ENCODE data around the gene AIG1. TPM values are rescaled to one million over a fixed set of nuclear protein-coding genes. Genes with fewer than 3 reads are reported as not detected.
"Not testable (repeated sequence)": the region's sequence is repeated elsewhere in the genome, so short reads cannot be mapped to it uniquely, and the experiment has no call there.

AIG1 gene
- total RNA-seq, 4 donors from 2014 or later = 18.1 to 47.3 (median 22.9) TPM

DNA sequence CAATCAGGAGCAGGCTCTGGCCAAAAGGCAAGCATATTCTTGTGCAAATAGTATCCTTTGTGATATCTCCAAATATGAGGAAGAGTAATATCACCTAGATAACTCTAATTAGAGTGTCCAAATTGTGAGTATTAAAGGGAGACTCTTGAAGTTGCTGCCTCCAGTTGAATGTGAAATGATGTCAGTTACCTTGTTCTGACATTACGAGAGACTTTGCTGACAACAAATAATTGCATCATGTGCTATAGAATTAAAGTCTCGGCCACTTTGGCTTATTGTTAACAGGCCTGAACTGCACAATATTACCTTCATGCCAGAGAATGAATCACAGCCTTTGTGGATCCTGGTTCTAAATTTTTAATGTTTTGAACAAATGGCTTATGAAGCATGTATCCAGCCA is 106.5 kb downstream of the AIG1 start:
- TF ChIP-seq, protein P1, sequence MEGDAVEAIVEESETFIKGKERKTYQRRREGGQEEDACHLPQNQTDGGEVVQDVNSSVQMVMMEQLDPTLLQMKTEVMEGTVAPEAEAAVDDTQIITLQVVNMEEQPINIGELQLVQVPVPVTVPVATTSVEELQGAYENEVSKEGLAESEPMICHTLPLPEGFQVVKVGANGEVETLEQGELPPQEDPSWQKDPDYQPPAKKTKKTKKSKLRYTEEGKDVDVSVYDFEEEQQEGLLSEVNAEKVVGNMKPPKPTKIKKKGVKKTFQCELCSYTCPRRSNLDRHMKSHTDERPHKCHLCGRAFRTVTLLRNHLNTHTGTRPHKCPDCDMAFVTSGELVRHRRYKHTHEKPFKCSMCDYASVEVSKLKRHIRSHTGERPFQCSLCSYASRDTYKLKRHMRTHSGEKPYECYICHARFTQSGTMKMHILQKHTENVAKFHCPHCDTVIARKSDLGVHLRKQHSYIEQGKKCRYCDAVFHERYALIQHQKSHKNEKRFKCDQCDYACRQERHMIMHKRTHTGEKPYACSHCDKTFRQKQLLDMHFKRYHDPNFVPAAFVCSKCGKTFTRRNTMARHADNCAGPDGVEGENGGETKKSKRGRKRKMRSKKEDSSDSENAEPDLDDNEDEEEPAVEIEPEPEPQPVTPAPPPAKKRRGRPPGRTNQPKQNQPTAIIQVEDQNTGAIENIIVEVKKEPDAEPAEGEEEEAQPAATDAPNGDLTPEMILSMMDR (IDR thresholded peaks at IDR 0.05) = no peak
- ATAC-seq (ENCODE audit: low FRiP score) = no peak
- DNase-seq (ENCODE audit: low spot score) = no peak

DNA sequence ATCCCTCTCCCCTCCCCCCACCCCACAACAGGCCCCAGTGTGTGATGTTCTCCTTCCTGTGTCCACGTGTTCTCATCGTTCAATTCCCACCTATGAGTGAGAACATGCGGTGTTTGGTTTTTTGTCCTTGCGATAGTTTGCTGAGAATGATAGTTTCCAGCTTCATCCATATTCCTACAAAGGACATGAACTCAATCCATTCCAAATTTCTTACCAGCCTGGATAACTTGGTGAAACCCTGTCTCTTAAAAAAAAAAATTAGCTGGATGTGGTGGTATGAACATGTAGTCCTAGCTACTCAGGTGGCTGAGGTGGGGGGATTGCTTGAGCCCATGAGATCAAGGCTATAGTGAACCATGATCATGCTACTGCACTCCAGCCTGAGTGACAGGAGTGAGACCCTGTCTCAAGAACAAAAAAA is 107.7 kb downstream of the AIG1 start:
- ATAC-seq (ENCODE audit: low FRiP score); DNase-seq (ENCODE audit: low spot score): not testable (repeated sequence)

DNA sequence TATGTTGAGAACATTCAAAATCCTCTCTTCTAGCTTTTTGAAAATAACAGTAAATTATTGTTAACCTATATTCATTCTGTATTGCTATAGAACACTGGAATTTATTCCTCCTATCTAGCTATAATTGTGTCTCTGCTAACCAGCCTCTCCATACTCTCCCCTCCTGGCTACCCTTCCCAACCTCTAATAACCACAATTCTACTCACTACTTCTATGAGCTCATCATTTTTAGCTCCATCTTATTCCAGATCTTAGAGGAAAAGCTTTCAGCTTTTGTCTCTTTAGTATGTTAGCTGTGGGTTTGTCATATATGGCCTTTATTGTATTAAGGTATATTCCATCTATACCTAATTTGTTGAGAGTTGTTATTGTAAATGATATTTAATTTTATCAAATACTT is 108.8 kb downstream of the AIG1 start:
- no peak for ATAC-seq (ENCODE audit: low FRiP score)
- DNase-seq (ENCODE audit: low spot score) = no peak
- TF ChIP-seq, protein P1 (IDR thresholded peaks at IDR 0.05) = no peak

DNA sequence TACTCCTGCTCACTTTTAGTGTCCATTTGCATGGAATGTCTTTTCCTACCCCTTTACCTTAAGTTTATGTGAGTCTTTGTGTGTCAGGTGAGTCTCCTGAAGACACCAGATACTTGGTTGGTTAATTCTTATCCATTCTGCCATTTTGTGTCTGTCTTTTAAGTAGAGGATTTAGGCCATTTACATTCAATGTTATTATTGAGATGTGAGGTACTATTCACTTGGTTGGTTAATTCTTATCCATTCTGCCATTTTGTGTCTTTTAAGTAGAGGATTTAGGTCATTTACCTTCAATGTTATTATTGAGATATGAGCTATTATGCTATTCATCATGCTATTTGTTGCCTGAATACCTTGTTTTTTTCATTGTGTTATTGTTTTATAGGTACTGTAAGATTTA is 113.8 kb downstream of the AIG1 start:
- TF ChIP-seq, protein P1 (IDR thresholded peaks at IDR 0.05) = no peak
- DNase-seq (ENCODE audit: low spot score) (no peak), ATAC-seq (ENCODE audit: low FRiP score) (no peak)

DNA sequence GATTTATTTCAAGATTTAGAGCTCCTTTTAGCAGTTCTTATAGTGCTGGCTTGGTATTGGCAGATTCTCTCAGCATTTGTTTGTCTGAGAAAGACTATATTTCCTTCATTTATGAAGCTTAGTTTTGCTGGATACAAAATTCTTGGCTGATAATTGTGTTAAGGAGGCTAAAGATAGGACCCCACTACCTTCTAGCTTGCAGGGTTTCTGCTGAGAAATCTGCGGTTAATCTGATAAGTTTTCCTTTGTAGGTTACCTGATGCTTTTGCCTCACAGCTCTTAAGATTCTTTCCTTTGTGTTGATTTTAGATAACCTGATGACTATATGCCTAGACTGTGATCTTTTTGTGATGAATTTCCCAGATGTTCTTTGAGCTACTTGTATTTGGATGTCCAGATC is 114.3 kb downstream of the AIG1 start:
- DNase-seq (ENCODE audit: low spot score) = no peak
- TF ChIP-seq, protein P1 (IDR thresholded peaks at IDR 0.05) = no peak
- ATAC-seq (ENCODE audit: low FRiP score) = no peak

DNA sequence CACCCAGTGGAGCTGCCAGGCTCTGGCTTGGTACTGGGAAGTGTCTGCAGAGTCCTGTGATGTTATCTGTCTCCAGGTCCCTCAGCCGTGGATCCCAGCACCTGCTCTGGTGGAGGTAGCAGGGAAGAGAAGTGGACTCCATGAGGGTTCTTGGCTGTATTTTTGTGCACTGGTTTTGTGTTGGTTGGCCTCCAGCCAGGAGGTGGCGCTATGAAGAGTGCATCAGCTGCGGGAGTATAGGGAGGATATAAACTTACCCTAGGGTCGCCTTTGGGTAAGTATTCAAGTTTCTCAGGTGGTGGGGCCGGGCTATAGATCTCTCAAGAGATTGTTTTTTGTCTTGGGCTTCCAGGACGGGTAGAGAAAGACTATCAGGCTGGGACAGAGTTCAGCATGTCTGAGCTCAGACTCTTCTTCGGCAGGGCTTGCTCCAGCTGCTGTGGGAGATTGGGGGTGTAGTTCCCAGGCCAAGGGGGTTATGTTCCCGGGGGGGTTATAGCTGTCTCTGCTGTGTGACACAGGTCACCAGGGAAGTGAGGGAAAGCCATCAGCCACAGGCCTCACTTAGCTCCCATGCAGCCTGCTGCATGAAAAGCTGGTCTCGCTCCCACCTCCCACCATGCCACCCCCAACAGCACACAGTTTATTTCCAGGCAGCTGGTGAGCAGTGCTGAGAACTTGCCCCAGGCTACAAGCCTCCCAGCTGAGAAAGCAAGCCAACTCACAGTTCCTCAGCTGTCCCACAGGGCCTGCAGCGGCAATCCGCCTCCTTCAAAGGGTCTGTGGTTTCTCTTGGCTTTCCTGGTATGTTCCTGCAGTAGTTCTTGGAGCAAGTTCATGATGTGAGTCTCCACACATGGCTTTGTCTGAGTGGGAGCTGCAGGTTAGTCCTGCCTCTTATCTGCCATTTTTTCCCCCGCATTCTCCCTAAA is 115.7 kb downstream of the AIG1 start:
- DNase-seq (ENCODE audit: low spot score) (no peak), ATAC-seq (ENCODE audit: low FRiP score) (no peak)
- TF ChIP-seq, protein P1 (IDR thresholded peaks at IDR 0.05) = no peak

DNA sequence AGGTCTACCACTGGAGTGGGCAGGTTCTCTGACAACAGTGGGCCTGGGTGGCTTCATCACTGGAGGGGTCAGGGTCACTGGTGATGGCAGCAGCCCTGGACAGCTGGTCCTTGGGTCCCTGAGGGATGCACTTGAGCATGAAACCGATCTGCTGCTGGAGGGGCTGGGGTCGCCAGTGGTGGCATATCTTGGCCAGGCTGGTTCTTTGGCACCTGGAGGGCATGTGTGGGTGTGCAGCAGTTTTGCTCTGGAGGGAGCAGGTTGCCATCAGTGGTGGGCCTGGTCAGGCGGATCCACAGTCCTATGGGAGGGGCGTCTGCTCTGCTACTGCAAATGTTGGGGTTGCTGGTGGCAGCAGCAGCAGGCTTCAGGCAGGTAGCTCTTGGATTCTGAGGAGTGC is 117.0 kb downstream of the AIG1 start:
- ATAC-seq (ENCODE audit: low FRiP score) (no peak), DNase-seq (ENCODE audit: low spot score) (no peak)
- TF ChIP-seq, protein P1 (IDR thresholded peaks at IDR 0.05) = no peak

Measured in omental fat pad (tissue), 4 donors.